ENCODE results near the gene NCEH1.

The NCEH1 gene

DNA sequence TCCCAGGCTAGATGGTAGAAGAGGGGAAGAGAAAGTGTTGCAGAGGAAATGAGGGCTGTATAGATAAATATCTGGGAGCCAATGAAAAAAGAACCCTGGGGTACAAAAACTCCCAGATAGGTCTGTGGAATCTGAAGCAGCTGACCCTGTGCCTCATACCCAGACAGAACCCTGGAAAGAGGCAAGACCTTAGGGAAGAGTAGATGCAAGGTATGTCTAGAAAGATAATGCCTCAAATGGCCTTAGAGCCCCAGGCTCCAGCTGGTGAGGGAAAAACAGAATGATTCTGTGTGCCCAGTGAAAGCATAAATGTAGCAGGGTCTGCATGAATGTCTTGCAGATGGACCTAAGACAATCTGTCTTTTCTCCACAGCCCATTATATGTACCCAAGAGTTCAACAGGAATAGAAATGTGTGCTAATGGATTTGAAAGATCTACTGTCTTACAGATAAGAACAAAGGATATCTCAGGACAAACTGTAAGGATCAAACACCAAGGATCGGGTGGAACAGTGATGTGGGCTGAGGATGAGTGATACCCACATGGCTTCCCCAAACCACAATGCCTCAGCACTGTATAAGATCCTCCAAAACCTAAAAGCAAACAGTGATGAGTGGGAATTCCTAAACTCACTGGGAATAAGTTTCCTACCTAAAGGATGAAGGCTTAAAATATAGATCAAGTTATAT, 58.8 kb downstream of the NCEH1 start:
- DNase-seq (ENCODE audit: low read depth), result no peak
- no peak overlapping the region for H3K4me3 ChIP-seq (ENCODE audit: low read depth, low read length)

DNA sequence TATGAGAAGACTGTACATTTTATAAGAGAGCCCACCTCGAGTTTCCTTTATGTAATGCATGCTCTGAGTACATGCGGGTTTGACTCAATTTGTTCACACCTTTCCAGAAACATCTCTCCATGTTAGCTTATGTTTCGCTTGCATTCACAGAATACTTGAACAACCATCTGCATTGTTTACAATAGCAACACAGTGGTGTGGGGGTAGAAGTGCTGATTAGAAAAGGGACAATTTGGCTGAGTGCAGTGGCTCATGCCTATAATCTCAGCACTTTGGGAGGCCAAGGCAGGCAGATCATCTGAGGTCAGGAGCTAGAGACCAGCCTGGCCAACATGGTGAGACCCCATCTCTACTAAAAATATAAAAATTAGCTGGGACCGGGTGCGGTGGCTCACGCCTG, 60.9 kb downstream of the NCEH1 start:
- no peak overlapping the region for H3K4me3 ChIP-seq (ENCODE audit: low read depth, low read length)
- no peak for DNase-seq (ENCODE audit: low read depth)

- H3K4me3 ChIP-seq (ENCODE audit: low read depth, low read length), result no peak overlapping the region
Measured at GRCh38 chr3:172648747-172649146, 62.1 kb downstream of the NCEH1 start.

GRCh38 chr3:172647823-172648222, 63.0 kb downstream of the NCEH1 start:
- no peak for DNase-seq (ENCODE audit: low read depth)
- no peak overlapping the region for H3K4me3 ChIP-seq (ENCODE audit: low read depth, low read length)

More at GRCh38 chr3:172648747-172649146, 62.1 kb downstream of the NCEH1 start:
- no peak for DNase-seq (ENCODE audit: low read depth)

- DNase-seq (ENCODE audit: low read depth), result no peak
- no peak overlapping the region for H3K4me3 ChIP-seq (ENCODE audit: low read depth, low read length)
Measured at GRCh38 chr3:172647080-172647479, 63.8 kb downstream of the NCEH1 start.

GRCh38 chr3:172646439-172647015, 64.3 kb downstream of the NCEH1 start:
- no peak overlapping the region for H3K4me3 ChIP-seq (ENCODE audit: low read depth, low read length)
- DNase-seq (ENCODE audit: low read depth), result peak; percentile 65

GRCh38 chr3:172644258-172644657, 66.6 kb downstream of the NCEH1 start:
- no peak for DNase-seq (ENCODE audit: low read depth)
- no peak overlapping the region for H3K4me3 ChIP-seq (ENCODE audit: low read depth, low read length)

DNA sequence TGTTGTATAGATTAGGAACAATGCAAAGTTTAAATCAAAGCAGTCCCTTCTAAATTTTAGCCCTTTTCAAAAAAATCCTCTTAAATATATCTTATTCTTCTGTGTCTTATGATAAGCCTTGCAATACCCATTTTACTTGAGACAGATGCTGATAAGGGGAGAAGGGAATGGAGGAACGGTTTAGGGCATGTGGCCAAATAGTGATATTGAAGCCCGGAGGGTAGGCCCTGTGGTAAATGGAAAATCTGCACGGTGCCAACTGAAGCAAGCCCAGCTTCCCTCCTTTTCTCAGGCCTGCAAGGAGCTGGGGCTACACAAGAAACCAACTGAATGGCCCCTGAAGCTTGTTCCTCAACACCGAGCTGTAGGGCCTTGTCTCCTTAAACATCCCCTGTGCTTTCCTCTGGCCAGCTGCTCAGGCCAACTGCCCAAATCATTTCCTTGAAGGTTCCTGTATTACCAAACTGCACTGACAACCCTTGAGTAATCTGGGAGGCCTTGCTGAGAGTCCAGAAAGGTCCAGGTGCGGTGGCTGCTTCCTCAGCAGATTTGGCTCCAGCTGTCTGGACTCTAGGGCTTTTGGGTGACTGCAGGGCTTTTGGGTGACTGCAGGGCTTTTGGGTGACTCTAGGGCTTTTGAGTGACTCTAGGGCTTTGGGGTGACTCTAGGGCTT, 67.2 kb downstream of the NCEH1 start:
- H3K4me3 ChIP-seq (ENCODE audit: low read depth, low read length), result no peak overlapping the region
- DNase-seq (ENCODE audit: low read depth), result no peak

DNA sequence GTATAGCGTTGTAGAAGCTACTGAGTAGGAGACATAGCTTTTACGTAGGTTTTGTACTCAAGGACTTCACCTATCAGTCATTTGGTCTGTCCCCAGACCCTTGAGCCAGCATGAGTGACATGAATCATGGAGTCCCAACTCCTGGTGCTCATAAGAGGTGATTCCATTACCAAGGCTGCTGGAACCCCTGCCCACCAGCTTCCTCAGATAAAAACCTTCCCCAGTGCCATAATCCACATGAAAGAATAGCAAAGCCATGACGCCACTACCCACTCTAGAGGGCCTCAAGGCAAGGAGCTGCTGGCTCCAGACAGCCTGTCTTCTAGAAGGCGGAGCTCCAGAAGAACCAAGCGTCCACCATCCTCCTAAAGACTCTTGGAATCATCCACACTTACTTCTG, 69.6 kb downstream of the NCEH1 start:
- no peak for DNase-seq (ENCODE audit: low read depth)
- H3K4me3 ChIP-seq (ENCODE audit: low read depth, low read length), result no peak overlapping the region

- DNase-seq (ENCODE audit: low read depth), result no peak
Measured at GRCh38 chr3:172640751-172641150, 70.1 kb downstream of the NCEH1 start.

GRCh38 chr3:172635588-172635987, 75.3 kb downstream of the NCEH1 start:
- DNase-seq (ENCODE audit: low read depth), result no peak
- no peak overlapping the region for H3K4me3 ChIP-seq (ENCODE audit: low read depth, low read length)

More at GRCh38 chr3:172640751-172641150, 70.1 kb downstream of the NCEH1 start:
- H3K4me3 ChIP-seq (ENCODE audit: low read depth, low read length), result no peak overlapping the region

GRCh38 chr3:172634948-172635347, 75.9 kb downstream of the NCEH1 start:
- no peak for DNase-seq (ENCODE audit: low read depth)
- no peak overlapping the region for H3K4me3 ChIP-seq (ENCODE audit: low read depth, low read length)

DNA sequence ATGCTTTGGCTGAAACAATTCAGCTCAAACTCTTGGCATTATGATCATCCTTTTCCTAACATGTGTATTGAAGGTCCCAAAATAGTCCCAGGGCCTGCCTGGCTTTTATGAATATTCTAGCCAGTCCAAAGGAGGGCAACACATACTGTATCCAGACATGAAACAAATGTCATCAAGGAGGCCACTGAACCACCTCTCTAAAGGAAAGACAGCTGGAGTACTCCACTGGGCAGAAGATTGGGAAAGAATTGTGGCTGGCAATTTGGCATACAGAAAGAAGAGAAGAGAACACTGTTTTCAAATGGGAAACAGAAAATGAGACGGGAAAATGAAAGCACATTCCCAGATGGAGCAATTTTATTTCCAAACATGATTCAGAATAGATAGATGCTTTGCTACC, 80.6 kb downstream of the NCEH1 start:
- no peak overlapping the region for H3K4me3 ChIP-seq (ENCODE audit: low read depth, low read length)
- no peak for DNase-seq (ENCODE audit: low read depth)

DNA sequence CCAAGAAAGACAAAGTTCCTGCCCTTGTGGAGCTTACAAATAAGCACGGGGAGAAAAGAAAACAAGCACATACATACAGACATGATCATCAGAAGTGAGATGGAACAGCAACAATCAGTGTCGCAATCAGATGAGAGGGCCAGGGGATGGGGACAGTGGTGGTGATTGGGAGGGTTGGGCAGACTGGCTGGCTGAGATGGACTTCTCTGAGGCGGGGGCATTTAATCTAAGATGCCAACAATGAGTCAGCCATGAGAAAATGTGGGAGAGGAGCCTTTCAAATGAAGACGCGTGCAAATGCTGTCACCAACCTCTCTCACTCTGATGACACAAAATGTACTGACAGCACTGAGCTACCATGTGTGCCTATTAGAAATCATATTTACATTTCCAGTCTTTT, 81.4 kb downstream of the NCEH1 start:
- DNase-seq (ENCODE audit: low read depth), result no peak
- no peak overlapping the region for H3K4me3 ChIP-seq (ENCODE audit: low read depth, low read length)

DNA sequence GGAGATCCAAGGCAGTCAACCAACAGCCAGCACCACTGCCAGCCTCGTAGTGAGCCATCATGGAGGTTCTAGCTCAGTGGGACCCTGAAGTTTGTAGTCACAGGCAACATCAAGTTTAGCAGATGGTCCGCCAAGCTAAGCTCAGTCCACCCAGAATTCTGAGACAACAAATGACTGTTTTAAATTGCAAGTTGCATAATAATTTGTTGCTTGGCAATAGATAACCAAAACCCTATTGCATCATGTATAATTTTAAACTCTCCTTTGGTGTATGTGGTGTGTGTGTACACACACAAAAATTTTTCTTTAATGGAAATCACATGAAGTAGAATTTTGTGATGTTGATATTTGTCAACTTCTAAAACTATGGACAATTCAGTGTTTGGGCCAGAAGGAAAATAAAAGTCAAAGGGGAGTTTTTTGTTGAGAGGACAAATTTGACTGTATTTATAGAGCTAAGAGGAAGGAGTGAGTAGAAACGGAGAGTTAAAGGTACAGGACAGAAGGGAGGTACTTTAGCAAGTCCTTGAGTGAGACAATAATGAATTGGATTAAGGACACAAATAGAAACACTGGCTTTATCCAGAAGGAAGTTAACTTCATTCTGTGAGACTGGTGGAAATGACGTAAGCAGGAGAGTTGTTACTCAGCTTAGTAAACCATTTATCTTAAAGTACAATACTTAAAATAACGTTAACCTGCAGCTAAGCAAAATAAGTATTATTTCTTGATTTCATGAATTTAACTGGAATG, 83.6 kb downstream of the NCEH1 start:
- no peak for DNase-seq (ENCODE audit: low read depth)
- H3K4me3 ChIP-seq (ENCODE audit: low read depth, low read length), result no peak overlapping the region

- no peak overlapping the region for H3K4me3 ChIP-seq (ENCODE audit: low read depth, low read length)
- no peak for DNase-seq (ENCODE audit: low read depth)
Measured at GRCh38 chr3:172626021-172626640, 84.7 kb downstream of the NCEH1 start.

DNA sequence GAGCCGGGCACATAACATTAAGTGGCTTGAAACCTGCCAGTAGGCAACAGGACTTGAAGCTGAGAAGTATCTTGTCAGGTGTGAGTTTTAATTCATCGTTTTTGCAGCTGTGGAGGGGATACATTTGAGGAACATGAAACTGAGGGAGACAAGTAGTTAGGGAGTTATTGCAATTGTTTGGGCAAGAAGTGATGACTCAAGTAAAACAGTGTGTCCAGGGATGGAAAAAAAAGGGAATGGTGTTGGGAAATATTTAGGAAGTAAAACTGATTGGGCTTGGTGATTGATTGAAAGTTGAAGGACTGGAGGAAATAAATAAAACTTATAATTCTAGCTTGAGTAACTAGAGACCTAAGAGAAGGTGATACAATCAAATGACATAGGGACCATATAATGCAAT, 85.5 kb downstream of the NCEH1 start:
- no peak overlapping the region for H3K4me3 ChIP-seq (ENCODE audit: low read depth, low read length)
- DNase-seq (ENCODE audit: low read depth), result no peak

- DNase-seq (ENCODE audit: low read depth), result no peak
Measured at GRCh38 chr3:172624999-172625398, 85.9 kb downstream of the NCEH1 start.

DNA sequence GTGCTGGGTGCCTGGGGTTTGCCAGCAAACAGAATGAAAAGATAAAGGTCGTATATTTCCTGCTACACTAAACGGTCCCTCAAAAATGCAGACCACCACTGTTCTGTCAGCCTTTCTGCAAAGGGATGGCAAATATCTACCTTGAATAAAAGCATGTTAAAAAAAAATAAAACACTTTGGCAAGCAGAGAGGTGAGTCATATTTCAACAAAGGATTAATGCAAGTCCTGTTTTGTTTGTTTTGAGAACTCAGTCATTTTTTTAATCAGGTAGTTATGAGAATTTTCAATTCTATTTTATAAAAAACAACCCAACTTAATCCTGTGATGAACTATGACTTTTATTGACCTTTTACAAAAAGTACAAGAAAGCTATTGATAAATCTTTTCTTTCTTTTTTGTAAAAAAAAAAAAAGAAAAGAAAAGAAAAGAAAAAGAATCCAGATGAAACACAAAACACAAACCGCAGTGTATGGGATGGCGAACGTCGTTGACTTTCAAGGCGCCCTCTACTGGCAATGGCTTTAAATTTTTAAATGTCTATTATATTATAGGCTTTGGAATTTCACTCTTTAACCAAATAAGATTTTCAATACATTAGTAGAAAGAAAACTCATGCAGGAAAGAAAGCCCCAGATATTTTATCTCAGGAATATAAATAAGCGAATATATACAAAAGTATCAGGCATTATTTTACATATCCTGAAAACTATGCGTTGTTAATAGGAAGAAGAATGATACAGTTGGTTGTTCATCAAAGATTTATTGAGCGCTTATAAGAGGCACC, 87.8 kb downstream of the NCEH1 start:
- no peak overlapping the region for H3K4me3 ChIP-seq (ENCODE audit: low read depth, low read length)
- no peak for DNase-seq (ENCODE audit: low read depth)

More at GRCh38 chr3:172624999-172625398, 85.9 kb downstream of the NCEH1 start:
- no peak overlapping the region for H3K4me3 ChIP-seq (ENCODE audit: low read depth, low read length)

Data from skeletal muscle cell (primary cell).